ENCODE measurements around the gene SELPLG.
A peak's percentile ranks its signal among the peaks of the same experiment; 100 is the strongest.

SELPLG gene

GRCh38 chr12:108573317-108573716 is 60.4 kb downstream of the SELPLG start:
- no peak overlapping the region for H3K27ac Mint-ChIP-seq
- ATAC-seq (peak; percentile 77), DNase-seq (peak in 1 of 2 donors; percentile 55)
- peaks cover 92% of the 10 kb centered on the region for H3K4me1 Mint-ChIP-seq
- no peaks in the 10 kb centered on the region for H3K27me3 Mint-ChIP-seq
- no peak overlapping the region for H3K4me3 Mint-ChIP-seq
- peaks cover 0 to 4% of the 10 kb centered on the region in 2 donors for H3K9me3 Mint-ChIP-seq

- H3K9me3 Mint-ChIP-seq = no peaks in the 10 kb centered on the region
- no peak for ATAC-seq
- peak in 1 of 2 donors; percentile 8 for DNase-seq
- no peak overlapping the region for H3K4me3 Mint-ChIP-seq
- no peaks in the 10 kb centered on the region for H3K27me3 Mint-ChIP-seq
- H3K4me1 Mint-ChIP-seq = peaks cover 98% of the 10 kb centered on the region
- H3K27ac Mint-ChIP-seq = no peak overlapping the region
Measured at GRCh38 chr12:108572166-108572790, 61.4 kb downstream of the SELPLG start.

All from stimulated activated naive CD8-positive, alpha-beta T cell treated with anti-CD3 and anti-CD28 coated beads, Interleukin-15, amount 100 ng/mL, for 72 hours (primary cell).